Femur (tissue), 1 donor: ENCODE measurements around the gene GRID2.
"Not testable (repeated sequence)": the region's sequence is repeated elsewhere in the genome, so short reads cannot be mapped to it uniquely, and the experiment has no call there.

Experiments used
- DNase-seq: peaks from one replicate; pipeline ENCODE4 v3.0.0-alpha.2; 2017

Gene GRID2

DNA sequence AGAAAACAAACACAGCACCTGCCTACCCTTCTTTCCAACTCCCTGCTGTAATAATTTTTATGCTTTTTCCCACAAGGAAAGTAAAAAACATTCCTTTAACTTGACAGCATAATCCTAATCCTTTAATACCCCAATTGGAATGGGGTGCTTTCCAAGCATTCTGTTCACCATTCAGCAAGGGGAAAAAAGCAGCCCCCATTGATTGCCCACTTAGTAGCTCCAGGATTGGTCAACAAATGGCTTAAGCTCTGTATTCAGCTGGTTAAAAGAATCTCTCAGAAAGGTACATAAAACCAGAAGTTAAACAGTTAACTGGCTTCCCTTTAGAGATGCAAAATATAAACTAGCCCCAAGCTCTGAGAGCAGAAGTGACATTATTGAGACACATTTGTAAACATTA is 1330.0 kb downstream of the GRID2 start:
- DNase-seq: no peak

DNA sequence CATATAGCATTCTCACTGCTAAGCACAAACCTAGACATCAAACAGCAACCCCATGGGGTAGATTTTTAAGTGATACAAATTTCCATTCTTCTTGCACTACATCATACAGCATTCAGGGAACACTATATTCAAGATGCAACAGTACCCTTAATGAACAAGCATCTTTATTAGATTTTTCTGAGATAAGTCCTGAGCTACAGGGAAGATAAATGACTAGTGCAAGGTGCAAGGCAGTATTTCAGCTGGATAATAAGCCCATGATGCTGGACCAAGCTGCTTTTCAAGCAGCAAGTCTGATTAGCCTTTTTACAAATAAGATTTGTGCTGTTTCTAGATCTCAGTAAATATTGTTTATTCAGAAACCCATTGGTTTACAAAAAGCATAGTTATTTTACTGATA is 1332.2 kb downstream of the GRID2 start:
- no peak for DNase-seq

DNA sequence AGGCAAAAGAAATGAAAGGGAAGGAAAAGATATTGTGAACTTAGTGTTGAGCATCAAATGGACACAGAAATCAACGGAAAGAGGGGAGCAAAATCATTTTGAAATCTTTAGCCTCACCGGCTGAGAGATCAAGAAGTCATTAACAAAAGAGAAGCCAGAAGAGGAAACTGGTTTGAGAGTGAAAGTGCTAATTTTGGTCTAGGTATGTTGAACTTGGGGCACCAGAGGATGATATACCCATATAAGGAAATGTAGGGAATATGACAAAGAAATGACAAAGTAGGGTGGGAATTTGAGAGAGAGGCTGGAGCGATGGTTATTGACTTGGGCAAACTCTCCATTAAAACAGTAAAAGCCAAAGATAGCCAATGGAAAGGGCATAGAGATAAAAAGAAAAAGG is 1341.4 kb downstream of the GRID2 start:
- no peak for DNase-seq

DNA sequence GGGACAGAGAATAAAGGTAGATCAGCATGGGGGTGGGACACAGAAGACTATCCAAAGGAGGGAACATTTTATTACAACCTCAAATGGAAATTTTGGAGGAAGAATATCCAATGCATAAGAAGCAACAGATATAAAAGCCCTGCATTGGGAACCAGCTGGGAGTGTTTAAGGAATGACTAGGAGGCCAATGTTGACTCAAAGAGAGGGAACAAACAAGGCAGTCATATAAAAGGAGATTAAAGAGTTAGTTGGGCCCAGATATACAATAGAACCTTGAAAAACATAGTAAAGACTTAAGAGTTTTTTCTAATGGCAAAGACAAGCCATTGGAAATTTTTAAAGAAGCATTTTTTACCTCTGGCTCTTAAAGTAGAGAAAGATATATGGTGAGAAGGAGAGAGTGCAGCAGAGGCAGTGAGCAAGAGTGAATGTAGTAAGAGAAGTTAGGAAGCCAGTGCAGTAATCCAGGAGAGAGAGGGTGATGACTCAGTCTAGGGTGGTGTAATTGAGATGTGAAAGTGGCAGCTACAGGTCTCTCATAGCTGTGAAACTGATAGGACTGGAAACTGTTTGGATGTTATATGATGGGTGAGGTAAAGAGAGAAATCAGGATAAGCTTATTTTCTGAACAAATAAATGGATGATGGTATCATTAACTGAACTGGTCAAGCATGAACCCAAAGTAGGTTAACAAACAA is 1342.6 kb downstream of the GRID2 start:
- DNase-seq: no peak

DNA sequence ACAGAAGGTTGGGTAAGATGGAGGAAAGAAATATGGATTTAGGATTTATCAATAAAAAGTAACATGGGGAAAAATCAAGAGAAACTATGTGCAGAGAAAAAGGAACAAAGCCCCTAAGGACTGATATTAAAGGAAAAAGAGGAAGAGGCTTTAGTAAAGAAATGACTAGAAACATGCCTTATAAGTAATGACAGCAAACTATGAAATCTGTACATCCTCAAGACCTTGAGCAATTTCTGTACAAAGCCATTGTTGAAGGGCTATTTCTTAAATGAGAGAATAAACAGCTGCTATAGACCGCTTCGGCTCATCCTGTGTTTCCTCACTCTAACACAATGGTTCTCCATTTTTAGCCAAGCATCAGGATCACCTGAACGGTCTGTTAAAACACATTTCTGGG is 1344.5 kb downstream of the GRID2 start:
- no peak for DNase-seq

DNA sequence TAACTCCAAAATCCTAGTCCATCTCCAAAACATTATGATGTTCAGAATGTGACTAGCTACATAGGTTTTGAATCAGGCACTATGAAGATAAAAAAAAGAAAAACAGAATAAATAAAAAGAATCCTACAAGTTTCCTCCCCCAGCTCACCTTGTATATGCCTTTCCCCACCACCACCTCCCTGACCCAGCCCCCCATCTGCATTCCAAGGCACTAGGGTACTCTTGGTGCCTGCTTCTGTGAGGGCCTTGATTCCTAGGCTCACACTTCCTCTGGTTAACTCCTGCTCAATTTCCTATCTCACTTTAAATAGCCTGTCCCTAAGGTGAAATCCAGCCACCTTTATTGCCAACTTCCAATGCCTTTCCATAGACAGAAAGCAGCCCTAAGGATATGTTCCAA is 1346.1 kb downstream of the GRID2 start:
- no peak for DNase-seq

DNA sequence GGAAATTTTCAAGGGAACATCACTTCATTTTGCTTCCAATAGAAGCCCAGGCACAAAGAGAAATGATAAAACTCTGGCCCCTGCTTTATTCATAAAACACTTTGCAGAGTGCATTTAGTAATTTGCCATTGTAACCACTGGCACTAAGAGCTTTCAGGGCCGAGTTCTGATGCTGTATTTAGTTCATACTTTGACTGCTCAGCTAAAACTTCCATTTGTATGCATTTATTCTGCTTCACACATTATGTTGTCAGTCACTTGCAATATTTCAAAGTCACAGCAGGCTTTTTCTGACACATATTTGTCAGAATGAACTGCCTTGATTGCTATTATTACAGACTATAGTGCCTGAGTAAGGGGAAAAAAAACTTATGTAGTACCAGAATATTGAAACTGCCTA is 1350.4 kb downstream of the GRID2 start:
- DNase-seq: no peak

DNA sequence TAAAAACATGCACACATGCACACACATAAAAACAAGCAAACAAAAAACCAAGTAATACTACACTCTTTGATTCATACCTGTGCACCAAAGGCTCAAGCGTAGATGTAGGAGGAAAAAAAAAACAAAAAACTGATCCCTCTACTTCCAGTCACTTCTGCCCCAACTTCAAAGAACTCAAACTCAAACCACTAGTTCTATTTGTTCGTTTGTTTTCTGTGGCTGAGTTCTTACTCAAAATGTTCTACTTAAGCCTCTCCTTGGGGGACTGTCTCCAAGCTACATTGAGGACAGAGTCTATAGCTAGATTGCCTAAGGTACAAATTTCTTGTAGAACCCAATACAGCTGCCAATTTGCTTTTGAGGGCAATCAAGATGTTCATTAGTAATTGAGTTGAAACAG is 1353.8 kb downstream of the GRID2 start:
- DNase-seq: no peak

DNA sequence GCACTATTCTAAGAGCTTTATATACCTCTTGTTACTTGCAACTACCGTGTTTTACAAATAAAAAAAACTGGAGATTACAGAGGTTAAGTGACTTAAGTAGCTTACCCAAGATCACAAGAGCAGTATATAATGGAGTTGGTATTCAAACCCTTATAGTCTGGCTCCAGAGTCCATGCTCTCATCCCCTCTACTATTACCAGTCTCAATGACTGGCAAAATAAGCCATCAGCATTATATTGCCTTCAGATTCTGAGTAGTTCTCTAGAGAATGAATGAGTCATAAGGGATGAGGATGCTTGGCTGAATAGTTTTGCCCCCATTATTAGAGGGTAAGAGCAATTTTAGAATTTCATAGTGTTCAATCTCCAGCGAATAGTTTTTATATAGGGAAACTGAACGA is 1354.7 kb downstream of the GRID2 start:
- DNase-seq: no peak

DNA sequence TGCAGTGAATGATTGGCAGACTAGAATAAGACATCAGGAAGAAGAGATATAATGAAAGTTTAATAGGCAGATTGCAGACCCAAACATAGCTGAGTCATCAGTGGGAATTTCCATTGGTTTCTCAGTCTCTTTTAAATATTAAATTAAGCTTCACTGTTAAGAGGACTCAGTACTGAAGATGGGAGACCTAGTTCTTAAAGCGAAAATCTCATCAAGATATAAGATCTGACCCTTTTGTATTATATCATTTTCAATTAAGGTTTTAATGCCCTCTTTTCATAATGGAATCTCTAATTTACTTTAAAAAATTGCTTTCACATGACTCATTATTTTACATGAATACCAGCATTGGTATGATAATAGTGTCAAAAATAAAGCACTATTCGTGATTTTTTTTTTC is 1355.9 kb downstream of the GRID2 start:
- DNase-seq: no peak

DNA sequence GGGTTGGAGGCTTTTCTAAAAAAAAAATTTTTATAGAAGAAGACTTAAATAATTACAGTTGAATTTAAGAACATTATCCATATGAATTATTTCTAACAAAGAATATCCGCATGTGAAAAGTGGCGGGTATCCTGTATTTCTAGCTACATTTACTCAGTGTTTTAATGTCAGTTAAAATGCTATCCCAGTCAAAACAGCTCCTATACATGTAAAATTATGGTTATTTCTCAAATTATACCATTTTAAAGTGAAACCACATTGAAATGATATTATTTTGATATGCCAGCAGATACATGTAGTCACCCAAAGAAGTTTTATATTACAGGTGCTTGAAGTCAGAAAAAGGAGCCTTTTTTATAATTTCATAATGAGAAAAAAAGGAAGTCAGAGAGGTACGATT is 1356.3 kb downstream of the GRID2 start:
- no peak for DNase-seq

DNA sequence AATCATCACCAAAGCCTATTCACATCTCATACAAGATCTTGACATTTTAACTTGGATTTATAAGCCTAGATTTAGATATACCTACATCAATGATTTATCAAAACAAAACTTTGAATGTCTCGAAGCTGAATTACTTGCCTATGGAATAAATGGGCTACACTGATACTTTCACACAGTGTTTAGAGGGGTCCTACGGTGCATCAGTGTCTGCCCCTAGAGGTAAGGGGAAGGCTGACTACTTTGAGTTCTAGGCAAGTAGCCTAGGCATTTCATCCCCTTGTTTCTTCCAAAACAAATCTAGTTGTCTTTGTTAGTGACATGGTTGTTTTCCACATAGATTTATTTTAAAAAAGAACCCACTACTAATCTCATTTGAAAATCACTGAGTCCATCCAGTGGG is 1366.7 kb downstream of the GRID2 start:
- no peak for DNase-seq

DNA sequence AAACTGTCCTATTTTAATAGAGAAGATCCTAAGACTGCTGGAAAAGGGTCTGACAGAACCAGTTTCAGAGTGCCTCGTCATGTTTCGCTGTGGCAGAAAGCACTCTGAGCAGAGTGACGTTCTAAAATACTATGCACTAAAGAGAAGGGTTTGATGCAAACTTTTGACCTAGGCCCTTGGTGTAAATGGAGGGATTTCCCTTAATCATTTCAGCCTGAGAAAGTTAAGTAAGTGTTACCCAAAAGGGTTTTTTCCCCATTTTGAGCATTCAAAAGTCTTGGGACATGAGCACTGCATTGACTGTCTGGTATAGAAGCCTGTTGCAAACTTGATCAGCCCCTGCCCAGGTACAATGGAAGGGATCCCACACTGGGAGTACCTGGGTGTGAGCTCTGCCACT is 1367.3 kb downstream of the GRID2 start:
- DNase-seq: no peak

DNA sequence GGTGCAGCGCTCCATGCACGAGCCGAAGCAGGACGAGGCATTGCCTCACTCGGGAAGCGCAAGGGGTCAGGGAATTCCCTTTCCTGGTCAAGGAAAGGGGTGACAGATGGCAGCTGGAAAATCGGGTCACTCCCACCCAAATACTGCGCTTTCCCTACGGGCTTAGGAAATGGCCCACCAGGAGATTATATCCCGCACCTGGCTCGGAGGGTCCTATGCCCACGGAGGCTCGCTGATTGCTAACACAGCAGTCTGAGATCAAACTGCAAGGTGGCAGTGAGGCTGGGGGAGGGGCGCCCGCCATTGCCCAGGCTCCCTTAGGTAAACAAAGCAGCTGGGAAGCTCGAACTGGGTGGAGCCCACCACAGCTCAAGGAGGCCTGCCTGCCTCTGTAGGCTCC is 1373.2 kb downstream of the GRID2 start:
- not testable (repeated sequence) for DNase-seq

DNA sequence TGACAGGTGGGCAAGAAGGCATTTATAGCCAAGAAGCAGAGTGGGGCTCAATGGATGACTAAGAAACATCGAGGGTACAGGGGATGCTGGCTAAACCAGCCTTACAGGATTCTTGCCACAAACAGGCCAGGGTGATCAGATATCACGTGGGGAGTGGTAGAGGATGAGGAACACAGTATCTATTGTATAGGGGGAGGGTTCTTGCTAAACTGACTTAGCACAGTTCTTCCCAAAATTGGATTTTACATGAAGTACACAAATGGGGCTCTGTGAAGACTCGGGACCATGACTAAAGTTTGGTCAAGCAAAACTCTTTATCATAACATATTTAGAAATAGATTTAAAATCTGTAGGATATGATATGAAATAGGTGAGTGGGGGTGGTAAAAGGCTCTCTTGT is 1380.8 kb downstream of the GRID2 start:
- DNase-seq: no peak

DNA sequence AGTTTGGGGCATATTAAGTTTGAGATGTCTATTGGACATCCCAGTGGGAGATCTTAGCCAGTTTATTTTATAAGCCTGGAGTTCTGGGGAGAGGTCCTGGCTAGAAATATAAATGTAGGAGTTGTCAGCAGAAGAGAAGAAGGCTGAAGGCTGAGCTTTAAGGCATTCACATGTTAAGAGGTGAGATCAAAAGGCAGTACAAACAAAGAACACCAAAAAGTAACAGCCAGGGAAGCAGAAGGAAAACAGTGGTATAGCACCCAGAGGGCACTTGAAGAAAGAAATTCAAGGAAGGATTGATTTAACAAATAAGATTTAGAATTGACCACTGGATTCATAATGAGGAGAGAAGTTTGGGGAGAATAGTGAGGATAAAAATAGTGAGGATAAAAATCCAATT is 1383.5 kb downstream of the GRID2 start:
- no peak for DNase-seq

DNA sequence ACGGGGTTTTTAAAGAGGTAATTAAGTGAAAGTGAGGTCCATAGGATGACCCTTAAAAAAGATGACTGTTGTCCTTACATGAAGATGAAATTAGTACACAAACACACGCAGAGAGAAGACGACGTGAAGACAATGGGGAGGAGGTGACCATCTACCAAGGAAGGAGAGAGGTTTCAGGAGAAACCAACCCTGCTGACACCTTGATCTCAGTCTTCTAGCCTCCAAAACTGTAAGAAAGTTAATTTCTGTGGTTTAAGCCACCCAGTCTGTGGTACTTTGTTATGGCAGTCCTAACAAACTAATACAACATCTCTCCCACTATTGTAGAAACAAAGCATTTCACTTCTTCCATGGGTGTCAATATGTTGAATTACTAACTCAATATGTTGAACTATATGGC is 1385.2 kb downstream of the GRID2 start:
- no peak for DNase-seq

DNA sequence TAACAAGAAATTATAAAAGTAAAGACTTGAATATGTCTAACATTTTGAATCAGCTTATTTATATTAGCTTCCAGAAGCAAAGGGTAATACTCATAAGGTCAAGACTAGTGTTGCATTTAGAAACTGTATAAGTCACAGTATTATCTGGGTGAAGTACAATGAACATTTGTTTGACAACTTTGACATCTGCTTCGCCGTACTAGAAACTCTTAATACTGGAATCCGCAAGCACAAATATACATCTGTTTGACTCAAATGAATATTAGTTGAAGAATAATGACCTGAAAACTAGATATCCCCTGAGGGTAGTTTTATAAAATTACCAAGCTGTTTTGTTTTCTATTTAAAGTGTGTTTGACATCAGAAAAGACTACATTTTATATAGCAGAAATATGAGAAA is 1389.4 kb downstream of the GRID2 start:
- DNase-seq: no peak

DNA sequence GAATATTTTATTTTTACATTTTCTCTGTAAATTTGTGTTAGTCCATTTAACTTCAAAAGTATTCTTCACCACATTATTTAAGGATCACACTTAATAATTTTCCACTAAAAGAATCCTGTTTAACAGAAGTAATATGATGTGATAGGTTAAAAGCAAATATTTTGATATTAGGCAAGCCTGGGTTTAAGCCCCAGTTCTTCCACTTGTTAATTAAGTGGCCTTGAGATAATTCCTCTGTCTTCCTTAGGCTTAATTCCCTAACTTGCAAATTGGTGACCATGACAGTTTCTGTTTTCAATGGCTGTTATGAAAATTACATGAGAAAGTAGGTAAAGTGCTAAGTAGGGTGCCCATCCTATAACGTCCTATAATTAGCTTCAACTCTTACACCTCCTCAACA is 1394.9 kb downstream of the GRID2 start:
- DNase-seq: no peak

DNA sequence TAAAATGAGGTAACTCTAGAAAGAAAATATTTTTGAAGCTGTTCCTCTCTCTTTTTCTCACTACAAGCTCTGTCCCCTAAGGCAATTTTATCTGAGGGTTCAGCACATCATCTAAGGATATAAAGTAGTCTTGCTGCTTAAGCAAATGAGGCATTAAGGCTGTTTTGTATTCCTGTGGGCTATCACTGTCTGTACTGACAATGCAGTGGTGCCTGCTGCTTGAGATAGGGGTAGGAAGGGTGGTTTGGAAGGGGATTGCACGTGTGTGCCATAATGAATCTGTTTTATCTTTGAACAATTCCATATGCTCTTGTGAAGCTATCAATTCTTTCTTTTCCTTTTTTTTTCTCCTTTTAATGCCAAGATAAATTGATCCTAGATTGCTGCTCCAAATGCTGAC is 1396.8 kb downstream of the GRID2 start:
- DNase-seq: no peak

DNA sequence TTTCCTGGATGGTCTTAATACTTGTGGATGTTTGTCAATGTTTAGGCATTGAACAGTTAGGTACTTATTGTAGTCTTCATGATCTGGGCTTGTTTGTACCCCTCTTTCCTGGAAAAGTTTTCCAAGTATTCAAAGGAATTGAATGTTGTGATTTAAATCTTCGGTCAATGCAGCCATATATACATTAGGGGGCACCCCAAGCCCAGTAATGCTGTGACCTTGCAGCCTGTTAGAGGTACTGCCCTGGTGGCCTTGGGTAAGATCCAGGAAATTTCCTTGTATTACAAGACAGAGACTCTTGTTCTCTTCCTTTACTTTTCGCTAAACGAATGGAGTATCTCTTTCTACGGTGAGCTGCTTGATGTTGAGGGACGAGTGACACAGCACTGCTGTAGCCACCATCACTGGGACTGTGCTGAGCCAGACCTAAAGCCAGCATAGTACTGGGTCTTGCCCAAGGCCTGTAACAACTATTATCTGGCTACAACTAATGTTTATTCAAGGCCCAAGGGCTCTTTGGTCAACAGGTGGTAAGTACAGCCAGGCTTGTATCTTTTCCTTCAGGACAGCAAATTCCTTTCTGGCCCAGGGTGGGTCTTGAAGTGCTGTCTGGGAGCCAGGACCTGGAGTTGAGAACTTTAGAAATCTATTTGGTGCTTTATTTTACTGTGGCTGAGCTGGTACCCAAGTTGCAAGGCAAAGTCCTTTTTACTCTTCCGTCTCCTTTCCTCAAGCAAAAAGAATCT is 1406.5 kb downstream of the GRID2 start:
- DNase-seq: no peak

DNA sequence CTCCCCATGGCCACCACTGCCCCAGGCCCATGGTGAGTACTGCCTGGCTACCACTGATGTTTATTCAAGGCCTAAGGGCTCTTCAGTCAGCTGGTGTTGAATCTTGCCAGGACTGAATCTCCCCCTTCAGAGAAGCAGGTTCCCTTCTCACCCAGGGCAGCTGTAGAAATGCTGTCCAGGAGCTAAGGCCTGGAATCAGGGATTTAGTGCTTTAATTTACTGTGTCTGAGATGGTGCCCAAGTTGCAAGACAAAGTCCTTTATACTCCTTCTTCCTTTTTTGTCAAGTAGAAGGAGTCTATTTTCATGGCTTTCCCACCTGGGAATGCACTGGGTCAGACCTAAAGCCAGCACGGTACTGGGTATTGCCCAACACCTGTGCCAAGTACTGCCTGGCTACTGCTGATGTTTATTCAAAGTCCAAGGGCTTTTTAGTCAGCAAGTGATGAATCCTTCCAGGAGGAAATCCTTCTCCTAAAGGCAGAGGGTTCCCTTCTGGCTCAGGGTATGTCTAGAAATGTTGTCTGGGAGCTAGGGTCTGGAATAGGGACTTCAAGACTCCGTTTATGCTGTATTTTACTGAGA is 1407.2 kb downstream of the GRID2 start:
- no peak for DNase-seq

DNA sequence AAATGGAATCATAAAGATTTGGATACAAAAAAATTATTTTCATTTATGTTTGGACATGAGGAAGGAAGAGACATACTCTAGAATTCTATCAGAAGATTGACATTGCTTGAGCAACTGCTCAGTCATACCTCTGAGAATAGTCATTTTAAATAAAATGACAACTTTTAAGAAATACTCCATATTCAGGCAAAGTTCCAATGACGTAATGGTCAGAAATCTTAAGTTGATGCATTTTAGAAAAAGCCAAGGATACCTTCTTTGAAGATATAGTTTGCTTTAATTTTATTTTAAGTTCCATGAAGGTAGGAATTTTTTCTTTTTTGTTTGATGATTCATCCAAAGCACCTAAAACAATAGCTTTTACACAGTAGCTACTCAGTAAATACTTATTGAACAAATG is 1414.5 kb downstream of the GRID2 start:
- no peak for DNase-seq

DNA sequence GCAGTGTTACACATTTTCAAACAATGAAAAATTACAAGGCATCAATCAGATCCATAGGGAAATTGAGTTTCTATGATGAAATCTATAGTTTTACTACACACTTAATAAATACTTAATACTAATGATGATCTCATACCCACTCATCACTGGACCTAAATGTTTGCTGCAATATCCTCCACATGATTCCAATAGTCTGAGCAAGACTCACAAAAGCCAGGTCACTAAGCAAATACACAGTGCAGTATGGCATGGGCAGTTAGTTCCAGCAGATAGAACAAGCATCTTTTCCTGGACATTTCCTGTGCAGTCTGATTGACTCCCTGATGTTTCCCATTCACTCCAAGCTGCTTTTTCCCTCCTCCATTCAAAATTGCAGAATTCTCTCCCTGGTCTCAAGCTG is 1415.8 kb downstream of the GRID2 start:
- DNase-seq: no peak

DNA sequence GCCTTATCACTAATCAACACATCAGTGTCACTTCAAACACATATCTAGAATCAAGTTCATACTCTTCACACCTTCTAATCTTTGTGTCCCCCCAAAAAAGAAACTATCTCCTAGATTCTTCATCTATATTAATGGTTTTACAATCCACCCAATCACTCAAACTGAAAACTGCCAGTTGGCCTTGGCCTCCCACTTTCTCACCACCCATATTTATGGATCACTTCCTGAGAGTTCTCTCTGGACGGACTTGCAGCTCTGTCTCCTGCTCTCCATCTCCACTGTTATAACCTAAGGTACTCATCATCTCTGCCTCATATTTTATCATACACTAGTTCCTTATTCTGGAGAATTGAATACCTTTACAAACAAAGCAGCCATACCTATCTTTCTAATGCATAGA is 1418.7 kb downstream of the GRID2 start:
- no peak for DNase-seq
